GM19395 (cell line): Measurements from ENCODE around the gene SIVA1.

ENCODE experiments used
- ATAC-seq: cut with Tn5 transposase; IDR thresholded peaks from one replicate; pipeline ENCODE4 v1.9.1; 2021; ENCODE audit warnings: mild to moderate bottlenecking, moderate library complexity; ENCODE audit not compliant: unreplicated experiment

SIVA1 gene

GRCh38 chr14:104794993-104795780, 42.2 kb downstream of the SIVA1 start, which contains the start of gene AKT1:
Gene AKT1, minus strand, starts transcription at chr14:104795748. Its CDS starts 3,105 bp downstream, at chr14:104792643.
- ATAC-seq, result no peak

- no peak for ATAC-seq
Measured at GRCh38 chr14:104795781-104796686, 43.1 kb downstream of the SIVA1 start.

DNA sequence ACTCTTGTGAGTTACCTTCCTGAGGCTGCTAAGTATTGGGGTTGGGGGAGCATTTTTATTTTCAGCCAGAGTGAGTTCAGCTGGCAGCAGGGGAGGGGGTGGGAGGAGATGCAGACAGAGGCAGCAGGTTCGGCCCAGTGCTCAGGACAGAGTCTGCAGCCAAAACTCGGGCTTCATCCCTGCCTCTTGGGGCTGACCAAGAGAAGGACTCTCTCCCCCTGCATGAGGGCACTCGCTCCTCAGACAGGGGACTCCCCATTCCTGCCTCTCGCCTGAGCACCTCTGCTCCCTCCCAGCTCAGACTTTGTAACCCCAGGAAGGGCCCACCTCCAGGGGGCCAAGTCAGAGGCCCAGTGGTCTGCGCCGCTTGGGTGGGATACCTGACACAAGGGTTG, 43.7 kb downstream of the SIVA1 start:
- no peak for ATAC-seq

- no peak for ATAC-seq
Measured at GRCh38 chr14:104797115-104798044, 44.4 kb downstream of the SIVA1 start.

GRCh38 chr14:104798300-104799243, 45.6 kb downstream of the SIVA1 start:
- no peak for ATAC-seq

- no peak for ATAC-seq
Measured at GRCh38 chr14:104799244-104800014, 46.5 kb downstream of the SIVA1 start.

- ATAC-seq, result peak; percentile 54
Measured at GRCh38 chr14:104800015-104800770, 47.2 kb downstream of the SIVA1 start.

GRCh38 chr14:104800771-104801519, 48.0 kb downstream of the SIVA1 start, which contains the start of gene ZBTB42:
Gene ZBTB42, plus strand, starts transcription at chr14:104801101. Its CDS starts 97 bp downstream, at chr14:104801198.
- ATAC-seq, result peak; percentile 45

GRCh38 chr14:104801520-104802393, 48.8 kb downstream of the SIVA1 start:
- no peak for ATAC-seq

- ATAC-seq, result no peak
Measured at GRCh38 chr14:104802394-104803184, 49.6 kb downstream of the SIVA1 start.

- no peak for ATAC-seq
Measured at GRCh38 chr14:104803280-104803911, 50.4 kb downstream of the SIVA1 start.

DNA sequence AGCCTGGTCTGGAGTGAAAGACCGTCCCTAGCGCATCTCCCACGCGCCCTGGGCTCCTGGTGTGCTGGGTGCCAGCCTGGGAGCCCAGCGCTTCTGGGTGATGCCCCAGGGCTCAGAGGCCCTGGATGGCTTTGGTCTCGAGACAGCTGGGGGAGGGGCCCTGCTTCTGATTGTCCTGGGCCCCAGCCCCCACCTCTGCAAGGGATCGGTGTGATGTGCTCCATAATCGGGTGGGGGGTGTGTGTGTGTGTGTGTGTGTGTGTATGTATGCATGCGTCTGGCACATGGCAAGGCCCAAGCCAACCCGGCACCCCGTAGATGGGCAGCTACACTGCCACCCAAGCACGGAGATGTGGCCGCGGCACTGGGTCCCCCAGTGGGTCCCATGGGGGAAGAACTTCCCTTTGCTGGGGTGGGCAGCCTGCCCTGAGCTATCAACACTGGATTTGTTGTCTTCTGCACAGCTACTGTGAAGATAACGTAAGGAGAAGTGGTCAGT, 51.0 kb downstream of the SIVA1 start:
- ATAC-seq, result no peak

DNA sequence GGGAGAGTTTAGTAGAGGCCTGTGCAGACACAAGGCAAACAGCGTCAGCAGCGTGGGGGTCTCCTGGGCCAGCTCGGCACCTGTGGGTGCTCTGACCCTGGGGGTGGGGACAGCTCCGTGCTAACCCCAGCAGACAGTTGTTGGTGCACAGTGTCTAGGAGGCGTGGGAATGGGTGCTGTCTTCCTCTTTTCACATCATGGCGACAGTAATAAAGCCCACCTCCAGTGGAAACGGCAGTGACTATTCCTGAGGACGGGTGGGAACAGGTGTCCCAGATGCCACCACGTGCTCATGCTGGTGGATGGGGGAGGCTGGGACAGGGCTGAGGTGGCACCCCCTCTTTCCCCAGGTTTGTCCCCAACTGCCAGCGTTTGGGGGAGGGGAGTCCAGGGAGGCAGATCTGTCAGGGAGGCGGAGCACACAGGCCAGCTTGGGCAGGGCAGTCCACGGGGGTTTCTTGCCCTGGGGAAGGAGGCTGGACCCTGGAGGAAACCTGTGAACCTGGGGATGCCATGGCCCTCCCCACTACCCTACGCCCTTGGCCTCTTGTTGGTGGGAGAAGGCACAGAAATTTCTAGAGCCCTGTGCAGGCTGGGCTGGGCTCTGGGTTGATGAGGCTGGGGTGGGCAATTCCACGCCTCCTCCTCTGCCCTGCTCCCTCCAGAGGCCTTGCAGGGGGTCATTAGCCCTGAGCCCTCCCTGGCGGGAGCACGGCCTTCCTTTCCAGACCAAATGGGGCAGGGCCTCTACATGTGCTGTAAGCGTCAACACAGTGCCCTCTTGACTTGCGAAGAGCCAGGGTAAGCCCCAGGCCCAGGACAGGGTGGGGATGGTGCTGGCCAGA, 51.8 kb downstream of the SIVA1 start:
- ATAC-seq, result no peak

DNA sequence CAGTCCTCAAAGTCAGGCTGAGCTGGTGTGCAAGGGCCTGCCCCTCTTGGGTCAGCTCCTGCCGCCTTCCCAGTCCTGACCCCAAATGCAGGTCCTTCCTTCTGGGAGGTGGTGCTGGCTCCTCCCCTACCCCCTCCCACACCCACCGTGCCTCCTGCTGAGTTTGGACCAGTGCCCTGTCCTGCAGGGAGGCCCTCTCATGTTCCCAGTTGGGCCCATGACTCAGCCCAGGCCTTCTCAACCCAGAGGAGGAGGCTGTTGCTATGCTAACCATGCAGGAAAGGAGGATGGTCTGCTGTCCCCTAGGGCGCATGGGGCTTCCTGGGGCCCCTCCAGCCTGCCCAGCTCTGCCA, 52.4 kb downstream of the SIVA1 start:
- ATAC-seq, result no peak
